ENCODE measurements around the gene SLC3A2. TPM values are rescaled to one million over a fixed set of nuclear protein-coding genes. Genes with fewer than 3 reads are reported as not detected.

The SLC3A2 gene
- total and polyA plus RNA-seq, 2 of the 13 experiments (the other 11 are each of a cell fraction or from before 2014, with no cell fraction given) = 213 to 226 TPM

DNA sequence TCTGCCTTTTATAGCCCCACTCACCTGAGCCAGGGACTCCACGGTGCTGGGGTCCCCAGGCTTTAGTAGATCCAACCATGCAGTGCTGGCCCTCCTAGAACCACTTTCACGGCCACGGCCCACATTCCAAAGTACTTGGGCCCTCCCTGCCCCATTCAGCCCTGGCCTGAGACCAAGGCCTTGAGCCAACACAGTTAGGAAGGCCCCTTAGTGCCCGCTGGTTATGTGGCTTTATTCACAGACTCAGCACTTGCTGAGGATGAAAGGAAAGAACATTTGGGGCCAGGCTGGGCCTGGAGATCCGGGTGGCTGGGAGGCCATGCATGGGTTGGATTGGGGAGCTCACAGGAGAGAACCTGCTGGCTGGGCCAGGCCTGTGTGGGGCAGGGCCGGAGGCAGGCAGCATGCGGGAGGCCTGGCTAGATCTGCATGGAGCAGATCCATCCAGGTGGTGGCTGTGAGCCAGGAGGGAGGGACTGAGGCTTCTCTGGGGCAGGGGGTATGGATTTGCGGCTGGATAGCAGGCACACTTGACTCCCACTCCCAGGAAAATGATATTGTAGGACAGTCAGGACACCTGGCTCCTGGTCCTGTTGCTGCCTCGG is 27.9 kb downstream of the SLC3A2 start:
- DNase-seq (ENCODE audit: low spot score) (no peak), ATAC-seq (peak; percentile 20), FAIRE-seq (no peak)
- BruUV-seq (replicated peaks) = no TSS peak
- H3K9me3 ChIP-seq (ENCODE audit: low read length) = no peaks in the 10 kb centered on the region
- no peak overlapping the region; the same call in 1 of the 2 replicates for H3K9ac ChIP-seq (ENCODE audit: insufficient read depth, low read depth, low read length)
- H2AFZ ChIP-seq (ENCODE audit: low read length) = no peak overlapping the region
- no peaks in the 10 kb centered on the region for H3K79me2 ChIP-seq (ENCODE audit: insufficient read depth, low read length)
- peaks cover 14% of the 10 kb centered on the region for H3K4me1 ChIP-seq (ENCODE audit: insufficient read depth, low read length)
- in situ Hi-C loops (cut with HindIII; ENCODE audit: extremely low pct_ligation_motif_present, low pct_unique_long_range_greater_than_20kb) = loop anchor here (5.0 to 25.0 kb wide), 3 partner anchors 69 to 304 kb away; no protein-coding TSS in a partner anchor
- intact Hi-C loops (cut with micrococcal nuclease; ENCODE audit: unreplicated experiment) = loop anchor here (5.0 kb wide), 2 partner anchors 304 to 729 kb away; no protein-coding TSS in a partner anchor
- peak overlapping the region; percentile 52 for H3K4me2 ChIP-seq (ENCODE audit: low read depth, low read length)
- TF ChIP-seq, protein P1, sequence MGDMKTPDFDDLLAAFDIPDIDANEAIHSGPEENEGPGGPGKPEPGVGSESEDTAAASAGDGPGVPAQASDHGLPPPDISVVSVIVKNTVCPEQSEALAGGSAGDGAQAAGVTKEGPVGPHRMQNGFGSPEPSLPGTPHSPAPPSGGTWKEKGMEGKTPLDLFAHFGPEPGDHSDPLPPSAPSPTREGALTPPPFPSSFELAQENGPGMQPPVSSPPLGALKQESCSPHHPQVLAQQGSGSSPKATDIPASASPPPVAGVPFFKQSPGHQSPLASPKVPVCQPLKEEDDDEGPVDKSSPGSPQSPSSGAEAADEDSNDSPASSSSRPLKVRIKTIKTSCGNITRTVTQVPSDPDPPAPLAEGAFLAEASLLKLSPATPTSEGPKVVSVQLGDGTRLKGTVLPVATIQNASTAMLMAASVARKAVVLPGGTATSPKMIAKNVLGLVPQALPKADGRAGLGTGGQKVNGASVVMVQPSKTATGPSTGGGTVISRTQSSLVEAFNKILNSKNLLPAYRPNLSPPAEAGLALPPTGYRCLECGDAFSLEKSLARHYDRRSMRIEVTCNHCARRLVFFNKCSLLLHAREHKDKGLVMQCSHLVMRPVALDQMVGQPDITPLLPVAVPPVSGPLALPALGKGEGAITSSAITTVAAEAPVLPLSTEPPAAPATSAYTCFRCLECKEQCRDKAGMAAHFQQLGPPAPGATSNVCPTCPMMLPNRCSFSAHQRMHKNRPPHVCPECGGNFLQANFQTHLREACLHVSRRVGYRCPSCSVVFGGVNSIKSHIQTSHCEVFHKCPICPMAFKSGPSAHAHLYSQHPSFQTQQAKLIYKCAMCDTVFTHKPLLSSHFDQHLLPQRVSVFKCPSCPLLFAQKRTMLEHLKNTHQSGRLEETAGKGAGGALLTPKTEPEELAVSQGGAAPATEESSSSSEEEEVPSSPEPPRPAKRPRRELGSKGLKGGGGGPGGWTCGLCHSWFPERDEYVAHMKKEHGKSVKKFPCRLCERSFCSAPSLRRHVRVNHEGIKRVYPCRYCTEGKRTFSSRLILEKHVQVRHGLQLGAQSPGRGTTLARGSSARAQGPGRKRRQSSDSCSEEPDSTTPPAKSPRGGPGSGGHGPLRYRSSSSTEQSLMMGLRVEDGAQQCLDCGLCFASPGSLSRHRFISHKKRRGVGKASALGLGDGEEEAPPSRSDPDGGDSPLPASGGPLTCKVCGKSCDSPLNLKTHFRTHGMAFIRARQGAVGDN (CRISPR knock-in tag; IDR thresholded peaks at IDR 0.05) = peak; percentile 5; the same call in 1 of the 2 replicates
- TF ChIP-seq AKAP8 (CRISPR knock-in tag; IDR thresholded peaks at IDR 0.05) = no peak
- ChIA-PET POLR2A (no interaction called here), CTCF (ENCODE audit: low intra/inter-chr PET ratio, low total read pairs) (interaction anchor here (2.5 to 7.9 kb wide), 2 partner anchors 66 to 115 kb away, joined by 7 to 132 read pairs; no protein-coding TSS in a partner anchor)
- H3K36me3 ChIP-seq (replicated peaks in 1 of 2; ENCODE audit: control insufficient read depth in 1 of 2, insufficient read depth in 2 of 2, low read length in 2 of 2) = no peaks in the 10 kb centered on the region
- H3K4me3 ChIP-seq (replicated peaks in 1 of 3; ENCODE audit: insufficient read depth in 1 of 3, low read depth in 2 of 3, low read length in 3 of 3) = no peak overlapping the region; a peak in 1 of 6 replicates
- H3K27ac ChIP-seq (ENCODE audit: extremely low read length, insufficient read depth, low read length) = no peak overlapping the region
- no peaks in the 10 kb centered on the region for H4K20me1 ChIP-seq (ENCODE audit: insufficient read depth, low read length)
- 20% methylated on average over 7 of the region's 9 CpGs for whole genome bisulfite sequencing (ENCODE audit: low lambda C conversion rate)
- peaks cover 2 to 24% of the 10 kb centered on the region in 2 experiments; a peak in 3 of 5 replicates for H3K27me3 ChIP-seq (ENCODE audit: control insufficient read depth in 1 of 2, insufficient read depth in 2 of 2, low read length in 2 of 2)
